HFFc6 (cell line): Measurements from ENCODE around the gene NUAK1. TPM values are rescaled to one million over a fixed set of nuclear protein-coding genes. Genes with fewer than 3 reads are reported as not detected.

Experiments used
- DNase-seq: peaks from one replicate; pipeline ENCODE4 v3.0.0-alpha.2; 2018
- H3K27ac Mint-ChIP-seq: 2 replicates; pipeline ENCODE4 v1.8.0; 2020; ENCODE audit warnings: mild to moderate bottlenecking, mixed read lengths
- H3K27me3 Mint-ChIP-seq: 2 replicates; pipeline ENCODE4 v1.8.0; 2021; ENCODE audit warnings: mild to moderate bottlenecking, moderate library complexity, mixed read lengths; ENCODE audit not compliant: insufficient read depth
- H3K36me3 Mint-ChIP-seq: 2 replicates; pipeline ENCODE4 v1.8.0; 2021; ENCODE audit warnings: low read depth, mixed read lengths
- H3K4me1 Mint-ChIP-seq: 2 replicates; pipeline ENCODE4 v1.8.0; 2020; ENCODE audit warnings: low read depth, mixed read lengths
- H3K4me3 Mint-ChIP-seq: 2 replicates; pipeline ENCODE4 v1.8.0; 2020; ENCODE audit warnings: mild to moderate bottlenecking, moderate library complexity, mixed read lengths
- H3K9me3 Mint-ChIP-seq: 2 replicates; pipeline ENCODE4 v1.8.0; 2020; ENCODE audit warnings: mild to moderate bottlenecking, mixed read lengths
- total RNA-seq, 6 experiments: library from RNA; stranded (reverse); fragmentation: NEBNext Ultra II Directional; extraction: Animal tissue kit (Norgen Biotek cat#: 25700); gene quantifications; 2 replicates in 1 of 6; 3 replicates in 5 of 6; pipeline ENCODE4 v1.2.3, GENCODE V29; 2021
- TF ChIP-seq, protein P1 (sequence below): fragments of 200-600 bp; sonication (generic); IDR thresholded peaks from 2 replicates; pipeline ENCODE4 v1.5.0; 2021; ENCODE audit warnings: antibody characterized with exemption, mild to moderate bottlenecking

Gene NUAK1
- total RNA-seq, 6 experiments from 2014 or later = 11.0 to 37.3 (median 14.1) TPM

DNA sequence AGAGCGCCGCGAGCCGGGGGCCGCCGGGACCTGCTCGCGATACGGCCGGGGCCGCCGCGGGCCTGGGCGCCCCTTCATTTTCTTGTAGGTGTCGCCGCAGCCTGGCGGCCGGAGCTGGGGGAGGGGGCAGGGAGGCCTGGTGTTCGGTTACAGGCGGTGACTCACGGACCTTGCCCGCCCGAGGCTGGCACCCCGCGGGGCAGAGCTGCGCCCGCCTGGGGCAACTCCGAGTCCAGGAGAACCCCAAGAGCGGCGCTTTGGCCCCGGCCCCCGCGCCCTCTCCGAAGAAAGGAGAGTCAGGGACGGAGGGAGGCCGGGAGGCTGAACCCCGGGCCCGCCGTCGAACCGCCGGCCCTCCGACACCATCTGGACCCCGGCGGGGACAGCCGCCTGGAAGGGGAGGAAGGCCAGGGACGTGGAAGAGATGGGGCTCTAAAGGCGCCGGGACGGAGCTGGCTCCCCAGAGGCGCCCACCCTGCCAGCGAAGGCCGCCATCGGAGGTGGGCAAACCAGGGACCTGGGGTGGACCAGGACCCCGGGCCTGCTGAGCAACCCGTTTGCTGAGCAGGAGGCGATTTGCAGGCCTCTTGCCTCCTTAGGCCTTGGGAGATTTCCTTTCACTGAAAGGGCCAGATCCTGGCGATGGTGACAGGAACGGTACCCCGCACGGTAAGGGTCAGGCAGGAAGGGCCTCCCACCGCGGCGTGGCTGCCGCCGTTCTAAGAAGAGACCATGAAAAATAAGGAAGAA lies 843 bp upstream of the NUAK1 start:
- TF ChIP-seq, protein P1, sequence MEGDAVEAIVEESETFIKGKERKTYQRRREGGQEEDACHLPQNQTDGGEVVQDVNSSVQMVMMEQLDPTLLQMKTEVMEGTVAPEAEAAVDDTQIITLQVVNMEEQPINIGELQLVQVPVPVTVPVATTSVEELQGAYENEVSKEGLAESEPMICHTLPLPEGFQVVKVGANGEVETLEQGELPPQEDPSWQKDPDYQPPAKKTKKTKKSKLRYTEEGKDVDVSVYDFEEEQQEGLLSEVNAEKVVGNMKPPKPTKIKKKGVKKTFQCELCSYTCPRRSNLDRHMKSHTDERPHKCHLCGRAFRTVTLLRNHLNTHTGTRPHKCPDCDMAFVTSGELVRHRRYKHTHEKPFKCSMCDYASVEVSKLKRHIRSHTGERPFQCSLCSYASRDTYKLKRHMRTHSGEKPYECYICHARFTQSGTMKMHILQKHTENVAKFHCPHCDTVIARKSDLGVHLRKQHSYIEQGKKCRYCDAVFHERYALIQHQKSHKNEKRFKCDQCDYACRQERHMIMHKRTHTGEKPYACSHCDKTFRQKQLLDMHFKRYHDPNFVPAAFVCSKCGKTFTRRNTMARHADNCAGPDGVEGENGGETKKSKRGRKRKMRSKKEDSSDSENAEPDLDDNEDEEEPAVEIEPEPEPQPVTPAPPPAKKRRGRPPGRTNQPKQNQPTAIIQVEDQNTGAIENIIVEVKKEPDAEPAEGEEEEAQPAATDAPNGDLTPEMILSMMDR = no peak; the same call in 1 of the 2 replicates
- DNase-seq = peak; percentile 73
- peaks cover 19% of the 10 kb centered on the region for H3K36me3 Mint-ChIP-seq
- peak overlapping the region; percentile 92 for H3K27ac Mint-ChIP-seq
- no peaks in the 10 kb centered on the region for H3K9me3 Mint-ChIP-seq
- H3K27me3 Mint-ChIP-seq = no peaks in the 10 kb centered on the region; the same call in 1 of the 2 replicates
- H3K4me1 Mint-ChIP-seq = peaks cover 74% of the 10 kb centered on the region
- H3K4me3 Mint-ChIP-seq = peak overlapping the region; percentile 91

GRCh38 chr12:106138357-106138632 lies 459 bp downstream of the NUAK1 start:
- peak overlapping the region; percentile 83 for H3K27ac Mint-ChIP-seq

GRCh38 chr12:106137530-106138356 lies 1.0 kb downstream of the NUAK1 start:
- no peak for DNase-seq
- Mint-ChIP-seq H3K36me3 (peaks cover 28% of the 10 kb centered on the region), H3K27me3 (no peaks in the 10 kb centered on the region; the same call in 1 of the 2 replicates), H3K27ac (peak overlapping the region; percentile 83), H3K4me1 (peaks cover 76% of the 10 kb centered on the region), H3K9me3 (no peaks in the 10 kb centered on the region), H3K4me3 (peak overlapping the region; percentile 97)
- TF ChIP-seq, protein P1 = no peak

More at GRCh38 chr12:106138357-106138632, 459 bp downstream of the NUAK1 start:
- Mint-ChIP-seq H3K4me1 (peaks cover 75% of the 10 kb centered on the region), H3K9me3 (no peaks in the 10 kb centered on the region), H3K4me3 (peak overlapping the region; percentile 97), H3K36me3 (peaks cover 26% of the 10 kb centered on the region), H3K27me3 (no peaks in the 10 kb centered on the region; the same call in 1 of the 2 replicates)
- TF ChIP-seq, protein P1 = no peak
- no peak for DNase-seq

- Mint-ChIP-seq H3K27ac (peak overlapping the region; percentile 50), H3K4me1 (peaks cover 78% of the 10 kb centered on the region), H3K9me3 (no peaks in the 10 kb centered on the region), H3K27me3 (no peaks in the 10 kb centered on the region; the same call in 1 of the 2 replicates), H3K4me3 (peak overlapping the region; percentile 97), H3K36me3 (peaks cover 19% of the 10 kb centered on the region)
- peak; percentile 81 for DNase-seq
- TF ChIP-seq, protein P1 = peak; percentile 97
Observed at GRCh38 chr12:106136263-106136662, 2.5 kb downstream of the NUAK1 start.

DNA sequence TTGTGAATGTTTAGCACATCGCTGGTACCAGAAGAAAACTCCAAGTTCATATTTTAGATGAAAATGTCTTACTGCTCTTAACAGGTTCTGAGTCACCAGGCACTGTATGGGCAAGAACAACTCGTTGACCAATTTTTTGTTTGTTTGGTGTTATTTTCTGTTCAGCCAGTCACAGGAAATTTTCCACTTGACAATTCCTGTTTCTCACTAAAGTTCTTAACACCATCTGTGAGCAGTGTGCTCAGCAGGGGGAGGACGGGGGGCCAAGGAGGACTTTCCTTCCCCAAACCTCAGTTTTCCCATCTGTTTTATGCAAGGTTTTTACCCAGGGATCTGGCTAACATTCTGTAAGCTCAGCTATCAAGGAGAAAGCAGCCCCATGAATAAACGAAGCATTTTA lies 3.0 kb downstream of the NUAK1 start:
- DNase-seq = peak; percentile 62
- peak overlapping the region; percentile 97 for H3K4me3 Mint-ChIP-seq
- peaks cover 78% of the 10 kb centered on the region for H3K4me1 Mint-ChIP-seq
- H3K27ac Mint-ChIP-seq = peak overlapping the region; percentile 50
- H3K9me3 Mint-ChIP-seq = no peaks in the 10 kb centered on the region
- no peaks in the 10 kb centered on the region; the same call in 1 of the 2 replicates for H3K27me3 Mint-ChIP-seq
- H3K36me3 Mint-ChIP-seq = peaks cover 16% of the 10 kb centered on the region
- TF ChIP-seq, protein P1 = no peak
